Activated naive CD4-positive, alpha-beta T cell treated with anti-CD3 and anti-CD28 coated beads, Interleukin-2, amount 50 U/mL, for 16 hours (primary cell): Measurements from ENCODE around the gene ZNF597.

Experiments used
- DNase-seq: peaks from one replicate; pipeline ENCODE4 v3.0.0-alpha.2; 2020

ZNF597 gene, protein sequence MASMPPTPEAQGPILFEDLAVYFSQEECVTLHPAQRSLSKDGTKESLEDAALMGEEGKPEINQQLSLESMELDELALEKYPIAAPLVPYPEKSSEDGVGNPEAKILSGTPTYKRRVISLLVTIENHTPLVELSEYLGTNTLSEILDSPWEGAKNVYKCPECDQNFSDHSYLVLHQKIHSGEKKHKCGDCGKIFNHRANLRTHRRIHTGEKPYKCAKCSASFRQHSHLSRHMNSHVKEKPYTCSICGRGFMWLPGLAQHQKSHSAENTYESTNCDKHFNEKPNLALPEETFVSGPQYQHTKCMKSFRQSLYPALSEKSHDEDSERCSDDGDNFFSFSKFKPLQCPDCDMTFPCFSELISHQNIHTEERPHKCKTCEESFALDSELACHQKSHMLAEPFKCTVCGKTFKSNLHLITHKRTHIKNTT

DNA sequence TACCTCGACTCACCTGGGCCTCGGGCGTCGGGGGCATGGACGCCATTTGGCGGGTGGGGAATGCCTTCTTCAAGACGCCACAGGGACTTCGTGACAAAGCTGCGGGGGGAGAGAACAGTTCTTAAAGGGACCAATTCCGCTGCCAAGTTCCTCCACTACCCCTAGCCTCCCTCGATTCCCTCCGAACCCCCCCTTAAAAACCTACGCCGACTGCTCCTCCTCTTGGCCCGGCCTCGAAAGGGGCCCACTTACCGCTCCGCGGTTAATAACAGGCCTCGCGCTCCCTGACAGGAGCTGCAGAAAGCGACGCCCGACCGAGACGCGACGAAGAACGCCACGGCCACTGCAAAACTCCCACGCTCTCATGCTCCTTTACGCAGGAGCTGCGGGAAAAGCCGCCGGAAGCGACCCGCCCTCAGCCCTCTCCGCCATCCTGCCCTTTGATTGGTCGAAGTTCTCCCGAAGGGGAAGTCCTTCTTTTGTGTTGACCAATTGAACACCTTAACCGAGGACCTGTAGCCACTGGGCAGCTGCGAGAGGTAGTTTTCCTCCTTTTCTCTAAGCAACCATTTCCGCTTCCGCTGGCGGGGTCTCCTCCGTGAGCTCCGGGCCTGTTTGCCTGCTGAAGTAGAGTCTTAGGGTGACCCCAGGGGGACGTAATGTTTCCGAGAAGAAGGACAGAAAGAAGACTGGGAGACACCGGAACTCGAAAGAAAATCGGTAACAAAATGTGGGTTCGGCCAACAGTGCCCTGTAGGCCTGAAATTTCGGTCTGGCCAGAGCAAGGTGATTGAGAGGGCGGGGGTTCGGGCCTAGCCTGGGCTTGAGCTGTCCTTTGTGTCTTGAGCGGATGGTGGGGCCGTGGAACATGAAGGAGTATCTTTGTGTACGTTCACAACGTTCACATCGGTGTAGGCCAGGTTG, at the start of gene ZNF597, which contains the start of gene NAA60:
ZNF597 (minus strand) TSS at position 397 of the 924 bp plus-strand sequence; CDS start at position 46, 351 bp downstream.
NAA60 (plus strand) TSS at position 573 of the 924 bp plus-strand sequence. CDS start 32,548 bp downstream, outside the sequence.
- peak; percentile 79 for DNase-seq

DNA sequence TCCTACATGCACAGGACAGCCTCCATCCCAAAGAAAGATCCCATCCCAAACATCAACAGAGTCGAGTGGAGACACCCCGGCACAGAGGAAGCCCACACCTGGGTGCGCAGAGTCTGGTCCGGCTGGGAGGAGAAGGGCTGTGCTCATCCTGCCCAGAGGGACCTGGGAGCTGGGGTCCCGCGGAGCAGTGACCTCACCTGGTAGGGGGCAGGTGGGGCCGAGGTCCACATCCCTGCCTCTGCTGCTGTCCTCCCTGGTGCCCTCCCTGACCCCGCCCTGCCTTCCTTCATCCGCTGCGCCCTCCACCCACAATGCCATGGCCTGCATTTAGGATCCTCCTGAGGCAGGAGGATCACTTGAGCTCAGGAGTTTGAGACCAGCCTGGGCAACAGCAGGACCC, 49.1 kb upstream of the ZNF597 start:
- DNase-seq: no peak

- no peak for DNase-seq
Observed at GRCh38 chr16:3490911-3491629, 47.8 kb upstream of the ZNF597 start.

DNA sequence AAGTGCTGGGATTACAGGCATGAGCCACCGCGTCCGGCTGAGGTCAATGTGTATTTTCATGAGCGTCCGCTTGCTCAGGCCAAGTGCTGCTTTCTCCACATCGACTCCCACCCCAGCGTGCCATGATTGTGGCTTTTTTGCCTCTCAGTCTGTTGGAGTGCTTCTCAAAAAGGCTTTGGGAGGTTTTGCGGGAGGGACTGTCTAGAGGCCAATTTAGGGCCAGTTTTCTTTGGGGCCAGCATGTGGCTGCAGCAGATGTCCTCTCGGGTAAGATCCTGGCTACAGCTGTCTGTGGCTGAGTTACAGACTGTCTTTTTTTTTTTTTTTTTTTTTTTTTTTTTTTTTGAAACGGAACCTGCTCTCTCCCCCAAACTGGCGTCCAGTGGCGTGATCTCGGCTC, 45.5 kb upstream of the ZNF597 start:
- no peak for DNase-seq

DNA sequence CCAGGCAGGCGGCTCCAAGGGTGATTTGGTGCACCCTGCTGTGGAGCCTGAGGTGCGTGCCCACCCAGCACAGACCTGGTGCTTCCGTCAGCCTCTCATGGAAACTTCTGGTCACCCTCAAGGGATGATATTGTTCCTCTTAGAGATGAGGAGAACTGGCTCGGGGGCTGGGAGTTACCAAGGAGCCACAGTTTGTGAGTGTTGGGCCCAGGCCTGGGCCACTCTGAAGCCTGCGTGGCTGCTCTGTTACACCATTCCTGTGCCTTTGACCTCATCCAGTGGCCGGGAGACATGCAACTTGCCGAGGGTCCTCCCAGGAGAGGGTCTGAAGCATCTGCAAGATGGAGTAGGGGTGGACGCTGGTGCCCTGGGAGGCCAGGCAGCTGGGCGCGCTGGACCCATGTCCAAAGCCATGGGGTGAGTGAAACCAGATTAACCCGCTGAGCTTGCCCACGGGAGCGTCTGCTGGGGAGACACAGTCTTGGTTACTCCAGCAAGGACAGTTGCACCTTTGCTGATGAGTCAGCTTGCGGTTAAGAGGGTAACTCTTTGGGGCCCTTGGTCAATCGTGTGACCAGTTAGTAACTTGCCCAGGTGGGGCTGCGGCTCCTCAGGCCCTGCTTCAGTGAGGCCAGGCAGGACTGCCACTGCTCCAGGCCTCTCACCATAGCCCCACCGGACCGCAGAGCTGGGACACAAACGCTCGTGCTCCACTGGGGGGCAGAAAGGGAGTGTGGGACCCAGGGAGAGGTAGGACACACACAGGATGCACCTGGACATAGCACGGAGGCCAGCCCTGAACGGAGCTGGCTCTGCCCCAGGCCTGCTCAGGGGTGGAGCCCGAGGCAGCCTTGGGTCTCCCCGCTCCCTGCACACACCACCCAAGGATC, 44.5 kb upstream of the ZNF597 start:
- no peak for DNase-seq

DNA sequence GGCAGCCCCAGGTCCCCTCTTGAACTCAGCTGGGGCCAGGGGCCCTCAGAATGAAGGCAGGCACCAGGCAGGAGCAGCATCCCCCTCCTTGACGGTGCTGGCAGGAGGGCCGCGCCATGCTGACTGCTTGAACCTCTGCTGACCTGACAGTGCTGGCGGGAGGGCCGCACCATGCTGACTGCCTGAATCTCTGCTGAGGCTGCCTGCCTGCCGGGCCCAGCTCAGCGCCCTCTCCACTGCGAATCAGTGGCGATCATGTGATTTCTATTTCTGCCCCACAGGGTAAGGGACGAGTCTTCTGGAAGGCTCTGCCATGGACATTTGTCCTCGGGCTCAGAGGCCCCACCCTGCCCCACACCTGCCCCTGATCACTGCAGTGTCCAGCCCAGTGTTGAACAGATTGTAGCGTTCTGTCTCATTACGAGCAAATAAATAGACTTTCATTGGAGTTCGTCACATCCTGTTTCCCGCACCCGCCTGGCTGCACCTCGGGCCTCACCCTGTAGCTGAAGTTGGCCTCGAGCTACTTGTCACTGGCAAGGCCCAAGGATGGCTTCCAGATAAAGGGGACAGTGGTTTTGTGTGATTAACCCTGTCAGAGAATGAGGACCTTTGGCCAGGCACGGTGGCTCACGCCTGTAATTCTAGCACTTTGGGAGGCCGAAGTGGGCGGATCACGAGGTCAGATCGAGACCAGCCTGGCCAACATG, 43.4 kb upstream of the ZNF597 start:
- DNase-seq: no peak

- no peak for DNase-seq
Observed at GRCh38 chr16:3485821-3486505, 42.7 kb upstream of the ZNF597 start.

GRCh38 chr16:3485097-3485745, 41.9 kb upstream of the ZNF597 start:
- DNase-seq: no peak

- DNase-seq: no peak
Observed at GRCh38 chr16:3484318-3485096, 41.2 kb upstream of the ZNF597 start.

GRCh38 chr16:3482659-3483241, 39.4 kb upstream of the ZNF597 start:
- DNase-seq: no peak

GRCh38 chr16:3481696-3482658, 38.7 kb upstream of the ZNF597 start:
- DNase-seq: no peak

- DNase-seq: no peak
Observed at GRCh38 chr16:3480901-3481695, 37.8 kb upstream of the ZNF597 start.

GRCh38 chr16:3479654-3480216, 36.4 kb upstream of the ZNF597 start:
- no peak for DNase-seq

DNA sequence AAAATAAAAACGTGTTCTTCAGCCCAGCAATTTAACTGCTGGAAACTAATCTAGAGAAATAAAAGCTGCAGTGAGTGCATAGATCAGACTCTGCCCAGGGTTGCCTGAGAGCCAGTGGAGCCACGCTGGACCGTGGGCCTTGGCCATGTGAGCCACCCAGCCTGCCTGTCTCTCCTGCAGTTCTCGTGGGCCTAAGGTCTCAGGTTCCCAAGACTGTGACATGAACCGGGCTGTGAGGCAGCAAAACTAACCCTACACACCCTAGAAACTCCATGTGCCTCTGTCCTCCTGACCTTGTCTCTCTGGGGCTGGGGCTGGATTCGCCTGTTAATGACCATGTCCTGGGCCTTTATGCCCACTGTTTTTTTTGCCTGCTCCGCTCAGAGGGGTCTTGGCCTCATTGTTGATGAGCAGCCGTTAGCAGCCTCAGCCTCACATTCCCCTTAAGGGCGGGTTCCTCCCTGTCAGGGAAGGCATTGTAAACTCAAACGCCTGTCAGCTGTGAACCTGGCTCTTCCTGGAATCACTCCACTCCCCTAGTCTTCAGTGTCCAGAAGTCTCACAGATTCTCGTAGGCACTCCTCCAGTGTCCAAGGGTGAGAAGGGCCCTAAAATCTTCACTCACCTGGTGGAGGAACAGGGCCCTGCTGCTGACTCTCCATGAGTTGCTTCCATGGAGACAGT, 35.1 kb upstream of the ZNF597 start:
- no peak for DNase-seq

DNA sequence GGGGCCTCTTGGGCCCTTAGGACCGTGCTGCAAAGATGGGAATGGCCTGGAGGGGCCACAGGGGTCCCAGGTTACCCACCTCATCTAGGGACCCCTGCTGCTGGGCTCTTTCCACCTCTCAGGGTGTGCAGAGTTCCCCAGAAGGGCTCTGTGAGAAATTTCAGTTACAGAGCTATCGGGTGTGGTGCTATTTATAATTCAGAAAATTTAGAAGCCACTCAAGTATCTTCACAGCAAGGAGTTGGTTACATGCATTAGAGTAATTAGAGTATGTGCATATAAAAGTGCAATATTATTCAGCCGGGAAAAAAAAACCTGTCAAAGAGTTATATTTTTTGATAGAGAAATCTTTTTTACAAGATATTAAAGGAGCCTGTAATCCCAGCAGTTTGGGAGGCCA, 33.1 kb upstream of the ZNF597 start:
- no peak for DNase-seq
